HCEC 1CT (cell line): ENCODE results near the gene NPL.

ENCODE experiments used
- DNase-seq: peaks from one replicate; pipeline ENCODE4 v3.0.0-alpha.2; 2017

The NPL gene

GRCh38 chr1:182823220-182823619, 33.6 kb downstream of the NPL start:
- no peak for DNase-seq

- no peak for DNase-seq
Measured at GRCh38 chr1:182826892-182827291, 37.3 kb downstream of the NPL start.

DNA sequence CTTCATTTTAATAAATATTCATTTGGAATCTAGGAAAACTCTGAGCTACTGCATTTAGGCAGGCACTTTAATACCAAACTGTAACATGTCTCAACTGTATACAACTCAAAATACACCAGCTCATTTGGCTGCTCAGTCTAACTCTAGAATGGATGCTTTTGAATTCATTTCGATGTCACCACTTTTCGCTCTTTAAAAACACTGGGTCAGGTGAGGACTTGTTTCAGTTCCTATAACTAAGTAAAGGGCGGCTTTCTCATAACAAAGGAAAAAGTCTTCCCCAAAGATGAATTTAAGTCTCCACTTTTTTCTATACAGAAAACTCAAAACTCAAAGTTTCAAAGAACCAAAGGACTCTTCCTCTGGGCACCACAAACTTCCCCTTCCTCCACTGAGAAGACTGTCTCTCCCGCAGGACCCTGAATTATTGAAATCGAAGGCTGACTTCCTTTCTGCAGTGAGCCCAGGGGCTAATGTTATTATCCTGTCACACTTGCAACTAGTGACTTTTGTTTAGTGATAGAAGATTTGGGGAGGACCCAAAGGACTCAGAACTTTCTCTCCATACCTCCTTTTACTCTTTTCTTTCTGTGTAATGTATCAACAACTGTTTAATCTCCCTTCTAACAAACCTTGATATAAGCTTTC, 39.8 kb downstream of the NPL start:
- no peak for DNase-seq

DNA sequence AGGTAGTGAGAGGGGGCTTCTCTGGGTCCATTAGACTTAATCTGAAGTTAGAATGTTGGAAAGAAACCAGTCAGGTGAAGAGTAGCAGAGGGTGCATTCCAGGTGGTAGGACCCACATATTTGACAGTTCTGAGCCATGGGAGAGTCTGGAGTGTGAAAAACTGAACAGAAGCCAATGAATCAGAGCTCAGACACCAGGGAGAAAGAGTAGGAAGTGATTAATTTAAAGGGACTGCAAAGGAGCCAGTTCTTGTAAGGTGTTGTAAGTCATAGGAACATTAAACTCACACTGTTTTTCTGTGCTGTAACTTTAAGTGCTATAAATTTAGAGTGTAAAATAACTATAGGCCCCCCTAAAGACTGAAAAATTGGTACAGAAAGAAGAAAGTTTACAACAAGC, 43.7 kb downstream of the NPL start:
- DNase-seq = peak; percentile 72

DNA sequence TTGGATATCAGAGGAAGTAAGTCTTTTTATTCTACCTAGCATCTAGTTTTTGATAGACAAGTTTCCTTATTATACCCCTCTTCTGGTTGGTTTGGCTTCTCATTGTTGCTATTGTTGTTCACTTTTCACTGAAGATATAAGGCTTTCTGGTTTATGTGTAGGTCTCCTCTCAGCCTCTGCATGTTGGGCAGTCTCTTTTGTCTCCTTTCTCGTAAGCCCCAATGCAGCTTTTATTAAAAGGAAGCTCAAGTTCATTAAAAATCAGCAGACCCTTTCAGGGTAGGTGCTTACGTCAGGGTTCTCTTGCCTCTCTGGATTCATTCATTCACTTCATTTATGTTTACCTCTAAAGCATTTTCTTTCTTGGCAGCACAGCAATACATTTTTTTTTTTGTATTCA, 44.8 kb downstream of the NPL start:
- DNase-seq = no peak

GRCh38 chr1:182835806-182836205, 46.2 kb downstream of the NPL start:
- DNase-seq = no peak

DNA sequence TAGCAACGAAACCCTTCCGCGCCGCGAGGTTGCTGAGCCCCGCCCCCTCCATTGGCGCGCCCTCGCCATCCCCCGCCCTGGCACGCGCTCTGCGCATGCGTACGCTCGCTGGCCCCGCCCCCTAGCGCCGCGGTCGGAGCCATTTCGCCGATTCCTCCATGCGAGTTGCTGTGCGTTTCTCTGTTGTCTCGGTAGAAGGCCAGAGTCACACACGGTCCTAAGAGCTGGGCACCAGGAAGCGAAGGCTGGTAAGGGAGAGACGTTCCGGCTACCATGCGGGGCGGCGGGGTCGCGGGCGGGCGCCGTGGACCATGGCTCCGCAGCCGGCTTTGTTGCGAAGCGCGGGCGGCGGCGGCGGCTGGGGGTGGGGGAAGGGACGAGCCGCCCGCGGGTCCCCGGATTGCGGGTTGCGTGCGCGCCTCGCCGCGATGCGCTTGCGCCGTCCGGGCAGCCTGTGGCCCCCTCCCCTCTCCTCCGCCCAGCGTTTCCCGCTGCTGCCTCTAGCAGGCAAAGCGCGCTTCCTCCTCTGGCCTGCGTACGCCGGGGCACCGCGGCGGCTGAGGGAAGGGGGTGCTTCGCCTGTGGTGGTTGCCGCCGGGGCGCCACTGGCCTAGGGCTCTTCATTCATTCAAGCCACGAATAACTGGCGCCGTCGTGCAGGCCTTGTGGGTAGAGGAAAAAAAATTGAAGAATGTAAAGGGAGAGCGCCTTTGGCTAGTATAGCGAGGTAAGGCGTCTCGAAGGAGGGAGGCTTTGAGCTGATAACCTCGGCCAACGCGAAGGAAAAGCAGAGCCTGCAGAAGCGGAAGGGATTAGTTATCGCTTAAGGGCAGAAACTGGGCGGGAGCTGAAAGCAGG, 49.9 kb downstream of the NPL start, which contains the start of gene DHX9:
DHX9 (plus strand) TSS at position 139 of the 858 bp plus-strand sequence. CDS start 3,220 bp downstream, outside the sequence.
- peak; percentile 83 for DNase-seq

DNA sequence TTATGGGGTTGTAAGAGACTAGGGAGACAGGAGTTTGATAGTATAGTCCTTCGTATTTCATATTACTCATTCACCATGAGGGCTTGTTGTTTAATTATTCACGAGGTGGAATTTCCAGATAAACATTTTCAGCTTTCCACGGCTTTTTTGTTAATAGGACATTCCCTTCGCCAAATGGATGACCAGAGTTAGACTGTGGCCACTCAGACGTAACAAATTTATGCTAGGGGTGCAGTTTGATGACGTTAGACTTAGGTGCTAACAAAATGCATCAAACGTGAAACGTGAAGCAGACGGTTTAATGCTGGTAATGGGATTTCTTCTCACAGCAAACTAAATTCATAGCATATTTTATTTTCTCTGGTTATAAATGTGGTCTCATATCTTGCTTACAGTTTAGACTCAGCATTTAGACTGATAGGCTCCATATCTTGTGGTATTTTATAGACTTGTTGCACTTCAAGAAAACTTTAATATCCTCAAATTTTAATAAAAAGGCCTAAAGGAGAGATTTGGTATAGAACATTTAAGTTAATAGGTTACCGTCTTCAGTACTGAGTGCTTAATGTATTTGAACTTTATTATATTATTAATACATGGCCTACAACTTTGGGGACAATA, 51.9 kb downstream of the NPL start:
- peak; percentile 14 for DNase-seq

DNA sequence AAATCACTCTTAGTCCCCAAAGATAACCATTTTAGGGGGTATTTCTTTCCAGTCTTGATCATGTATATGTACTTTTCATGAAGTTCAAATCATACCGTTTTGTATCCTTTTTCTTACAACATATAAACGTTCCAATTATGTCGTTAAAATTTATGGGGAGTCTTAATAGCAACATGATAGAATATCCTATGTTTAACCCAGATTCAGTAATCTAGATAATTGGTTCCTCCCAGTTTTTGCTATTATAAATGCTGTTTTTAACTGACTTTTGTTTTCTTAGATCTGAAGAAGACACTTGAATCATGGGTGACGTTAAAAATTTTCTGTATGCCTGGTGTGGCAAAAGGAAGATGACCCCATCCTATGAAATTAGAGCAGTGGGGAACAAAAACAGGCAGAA, 52.7 kb downstream of the NPL start:
- DNase-seq = no peak

DNA sequence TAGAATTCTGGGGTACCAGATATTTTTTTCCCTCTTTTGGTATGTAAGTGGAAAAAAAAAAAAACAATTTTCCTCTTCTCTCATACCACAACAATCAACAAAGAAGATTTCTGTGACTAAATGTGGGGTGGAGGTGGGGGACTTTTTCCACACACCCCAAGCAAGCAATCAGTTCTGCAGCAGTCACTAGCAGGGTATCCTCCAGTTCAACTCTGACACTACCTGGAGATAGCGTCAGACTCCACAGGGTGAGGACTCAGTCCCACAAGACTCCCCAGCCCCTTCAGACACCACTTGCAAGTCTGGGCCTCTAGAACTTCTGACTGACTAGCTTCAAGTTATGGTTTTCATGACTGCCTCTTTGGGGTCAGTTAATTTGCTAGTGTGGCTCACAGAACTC, 55.8 kb downstream of the NPL start:
- DNase-seq = no peak

DNA sequence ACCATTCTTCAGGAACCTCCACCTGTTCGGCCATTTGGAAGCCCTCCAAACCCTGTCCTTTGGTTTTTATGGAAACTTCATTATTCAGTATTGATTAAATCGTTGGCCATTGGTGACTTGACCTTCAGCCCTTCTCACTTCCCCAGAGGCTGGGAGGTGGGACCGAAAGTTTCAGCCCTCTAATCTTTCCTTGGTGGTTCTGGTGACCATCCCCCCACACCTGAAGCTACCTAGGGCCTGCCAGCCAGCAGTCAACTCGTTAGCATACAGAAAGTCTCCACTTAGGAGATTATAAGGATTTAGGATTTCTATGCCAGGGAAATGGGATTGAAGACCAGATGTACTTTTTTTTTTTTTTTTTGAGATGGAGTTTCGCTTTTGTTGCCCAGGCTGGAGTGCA, 56.3 kb downstream of the NPL start:
- DNase-seq = no peak

GRCh38 chr1:182847105-182847504, 57.5 kb downstream of the NPL start:
- no peak for DNase-seq

GRCh38 chr1:182848736-182849135, 59.2 kb downstream of the NPL start:
- DNase-seq = no peak

DNA sequence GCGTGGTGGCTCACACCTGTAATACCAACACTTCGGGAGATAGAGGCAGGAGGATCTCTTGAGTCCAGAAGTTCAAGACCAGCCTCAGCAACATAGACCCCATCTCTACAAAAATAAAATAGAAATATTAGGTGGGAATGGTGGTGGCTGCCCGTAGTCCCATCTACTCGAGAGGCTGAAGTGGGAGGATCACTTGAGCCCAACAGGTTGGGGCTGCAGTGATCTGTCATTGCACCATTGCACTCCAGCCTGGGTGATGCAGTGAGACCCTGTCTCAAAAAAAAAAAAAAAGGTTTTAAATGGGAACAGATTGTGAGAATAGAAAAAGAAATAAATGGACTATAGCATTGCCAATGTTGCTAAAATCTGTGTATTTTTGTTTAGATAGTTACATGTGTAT, 60.7 kb downstream of the NPL start:
- no peak for DNase-seq

- no peak for DNase-seq
Measured at GRCh38 chr1:182851825-182852224, 62.3 kb downstream of the NPL start.

- DNase-seq = no peak
Measured at GRCh38 chr1:182855911-182856310, 66.3 kb downstream of the NPL start.

DNA sequence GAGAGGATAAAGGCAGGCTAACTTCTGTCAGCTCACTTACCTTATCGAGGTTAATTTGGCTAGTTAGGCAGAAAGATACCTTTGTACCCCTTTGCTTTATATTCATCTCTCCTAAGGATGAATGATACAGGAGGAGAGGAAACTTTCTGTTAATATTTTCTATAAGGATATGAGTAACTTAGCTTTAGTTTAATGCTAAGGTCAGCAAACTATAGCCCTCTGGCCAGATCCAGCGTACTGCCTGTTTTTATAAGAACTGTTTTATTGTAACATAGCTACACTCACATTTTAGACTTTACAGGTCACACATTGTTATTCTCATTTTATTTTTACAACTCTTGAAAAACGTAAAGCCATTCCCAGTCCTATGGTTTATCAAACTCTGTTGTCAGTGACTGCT, 67.6 kb downstream of the NPL start:
- no peak for DNase-seq

DNA sequence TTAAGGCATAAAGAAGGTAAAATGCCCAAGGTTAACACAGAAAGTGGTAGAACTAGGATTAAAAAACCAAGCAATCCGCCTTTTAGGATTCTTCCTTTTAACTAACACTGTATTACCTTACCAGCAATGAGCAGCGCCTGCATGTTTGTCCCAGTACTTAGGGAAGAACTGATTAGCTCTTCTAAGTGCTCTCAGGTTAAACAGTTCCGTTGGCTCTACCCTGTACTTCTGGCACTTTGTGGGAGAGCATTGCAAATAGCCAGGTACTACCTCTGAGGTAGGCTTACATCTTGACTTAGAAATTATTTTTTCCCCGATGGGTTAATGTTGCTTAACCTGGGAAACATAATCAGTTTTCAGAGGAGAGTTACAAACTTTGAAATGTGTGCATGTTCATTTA, 71.1 kb downstream of the NPL start:
- no peak for DNase-seq

- no peak for DNase-seq
Measured at GRCh38 chr1:182861994-182862393, 72.4 kb downstream of the NPL start.

DNA sequence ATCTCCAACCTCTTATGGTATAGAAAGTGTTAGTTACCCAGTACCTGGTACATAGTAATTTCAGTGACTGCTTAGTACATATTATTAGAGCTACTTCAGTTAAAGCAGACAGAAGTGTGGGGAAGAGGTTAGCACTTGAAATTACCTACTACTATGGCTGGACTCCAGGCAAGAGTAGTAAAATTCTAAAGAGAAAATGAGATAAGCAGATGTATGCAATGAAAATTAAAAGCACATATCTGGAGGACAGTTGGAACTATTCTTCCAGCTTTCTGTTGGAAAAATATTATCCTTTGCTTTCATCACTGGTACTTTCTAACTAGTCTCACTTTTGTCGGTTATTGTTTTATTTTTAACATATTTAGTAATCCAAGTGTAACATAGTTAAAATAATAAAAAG, 73.3 kb downstream of the NPL start:
- DNase-seq = no peak

GRCh38 chr1:182863940-182864339, 74.4 kb downstream of the NPL start:
- DNase-seq = no peak

DNA sequence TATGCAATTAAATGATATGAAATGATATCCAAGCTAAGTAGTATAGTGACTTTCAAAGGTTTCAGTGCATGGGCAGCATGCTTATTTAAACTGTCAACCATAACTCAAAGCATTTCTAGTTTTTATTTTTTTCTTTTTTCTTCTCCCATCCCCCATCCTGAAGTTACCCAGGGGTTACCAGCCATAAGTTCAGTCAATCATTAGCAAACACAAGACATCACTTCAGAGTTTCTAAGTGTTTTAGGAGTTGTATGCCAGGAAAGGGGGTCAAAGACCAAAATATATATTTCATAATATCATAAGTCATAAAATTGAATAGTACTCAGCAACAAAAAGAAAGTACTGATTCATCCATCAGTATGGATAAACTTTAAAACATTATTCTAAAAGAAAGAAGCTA, 78.3 kb downstream of the NPL start:
- DNase-seq = no peak

DNA sequence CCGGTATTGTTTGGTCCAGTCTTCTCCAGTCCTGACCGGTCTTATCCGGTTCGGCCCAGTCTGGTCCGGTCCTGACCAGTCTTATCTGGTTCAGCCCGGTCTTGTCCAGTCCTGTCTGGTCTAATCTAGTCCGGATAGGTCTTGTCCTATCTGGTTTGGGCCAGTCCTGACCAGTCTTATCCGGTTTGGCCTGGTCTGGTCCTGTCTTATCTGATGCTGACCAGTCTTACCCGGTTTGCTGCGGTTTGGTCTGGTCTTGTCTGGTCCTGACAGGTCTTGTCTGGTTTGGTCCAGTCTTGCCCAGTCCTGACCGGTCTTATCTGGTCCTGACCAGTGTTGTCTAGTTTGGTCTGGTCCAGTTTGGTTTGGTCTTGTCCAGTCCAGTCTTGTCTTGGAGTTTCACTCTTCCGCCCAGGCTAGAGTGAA, 79.7 kb downstream of the NPL start:
- DNase-seq = no peak

DNA sequence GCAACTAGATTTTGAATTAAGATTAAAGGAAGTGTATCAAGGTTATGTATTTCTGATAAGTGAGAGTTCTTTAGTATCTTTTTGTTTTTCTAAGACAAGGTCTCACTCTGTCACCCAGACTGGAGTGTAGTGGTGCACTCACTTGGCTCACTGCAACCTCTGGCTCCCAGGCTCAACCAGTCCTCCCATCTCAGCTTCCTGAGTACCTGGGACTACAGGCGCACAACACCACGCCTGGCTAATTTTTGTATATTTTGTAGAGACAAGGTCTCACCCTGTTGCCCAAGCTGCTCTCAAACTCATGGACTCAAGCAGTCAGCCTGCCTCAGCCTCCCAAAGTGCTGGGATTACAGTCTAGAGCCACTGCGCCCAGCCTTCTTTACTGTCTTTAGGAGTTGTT, 83.3 kb downstream of the NPL start:
- no peak for DNase-seq
